Right atrium auricular region (tissue), 2 donors: ENCODE measurements around the gene SEMA5A. TPM values are rescaled to one million over a fixed set of nuclear protein-coding genes. Genes with fewer than 3 reads are reported as not detected.
"Not testable (repeated sequence)": the region's sequence is repeated elsewhere in the genome, so short reads cannot be mapped to it uniquely, and the experiment has no call there.

Source experiments
- DNase-seq: peaks from one replicate; pipeline ENCODE4 v3.0.0-alpha.2; 2019; ENCODE audit warnings: low spot score
- H3K27ac ChIP-seq, 2 donors: fragments of 200-600 bp; sonication (generic); 1 replicate in 1 of 2; 2 replicates in 1 of 2; pipeline ENCODE4 v1.5.1; 2016 to 2019
- H3K27me3 ChIP-seq, 2 donors: fragments of 200-600 bp; sonication (generic); one replicate each; pipeline versions ENCODE4 v1.5.1 to v1.6.0; 2017 to 2019
- H3K36me3 ChIP-seq: fragments of 200-600 bp; sonication (generic); one replicate; pipeline ENCODE4 v1.5.1; 2016
- H3K4me1 ChIP-seq, 2 donors: fragments of 200-600 bp; sonication (generic); one replicate each; pipeline versions ENCODE4 v1.5.1 to v1.6.0; 2017 to 2019
- H3K4me3 ChIP-seq, 2 donors: fragments of 200-600 bp; sonication (generic); 1 replicate in 1 of 2; 2 replicates in 1 of 2; pipeline ENCODE4 v1.5.1; 2017 to 2019; ENCODE audit warnings: mild to moderate bottlenecking in 1 of 2, moderate library complexity in 1 of 2
- H3K9me3 ChIP-seq, 2 donors: fragments of 200-600 bp; sonication (generic); one replicate each; pipeline ENCODE4 v1.5.1; 2019
- CTCF ChIP-seq, 2 donors: fragments of 200-600 bp; sonication (generic); IDR thresholded peaks; one replicate each; pipeline ENCODE4 v1.5.1; 2019; ENCODE audit warnings: antibody characterized with exemption in 2 of 2
- total RNA-seq, 2 donors: library from RNA; depleted of rRNA; stranded (reverse); fragments of >200 nt; gene quantifications; one replicate each; pipeline ENCODE4 v1.1.0, GENCODE V29; 2016

Gene SEMA5A
- total RNA-seq, 2 donors from 2014 or later, result 14.1 to 26.2 TPM

- TF ChIP-seq CTCF (IDR thresholded peaks at IDR 0.05), result no peak
- Histone ChIP-seq H3K9me3 (no peaks in the 10 kb centered on the region), H3K4me1 (no peaks in the 10 kb centered on the region), H3K27me3 (no peaks in the 10 kb centered on the region), H3K4me3 (no peak overlapping the region), H3K27ac (no peak overlapping the region), H3K36me3 (no peaks in the 10 kb centered on the region)
- DNase-seq, result no peak
Measured at GRCh38 chr5:9356351-9356825, 189.5 kb downstream of the SEMA5A start.

- Histone ChIP-seq H3K9me3 (no peaks in the 10 kb centered on the region), H3K36me3 (no peaks in the 10 kb centered on the region), H3K4me1 (peaks cover 0 to 6% of the 10 kb centered on the region in 2 donors), H3K27ac (no peak overlapping the region), H3K4me3 (no peak overlapping the region), H3K27me3 (no peaks in the 10 kb centered on the region)
- TF ChIP-seq CTCF (IDR thresholded peaks at IDR 0.05), result no peak
- DNase-seq, result no peak
Measured at GRCh38 chr5:9354336-9355081, 191.4 kb downstream of the SEMA5A start.

- H3K4me3 ChIP-seq, DNase-seq, H3K9me3 ChIP-seq, H3K27ac ChIP-seq, H3K36me3 ChIP-seq, H3K27me3 ChIP-seq: not testable (repeated sequence)
- peaks cover 0 to 16% of the 10 kb centered on the region in 2 donors for H3K4me1 ChIP-seq
Measured at GRCh38 chr5:9353048-9353447, 192.8 kb downstream of the SEMA5A start.

GRCh38 chr5:9351546-9351945, 194.3 kb downstream of the SEMA5A start:
- Histone ChIP-seq H3K36me3 (no peaks in the 10 kb centered on the region), H3K4me1 (peaks cover 0 to 20% of the 10 kb centered on the region in 2 donors), H3K4me3 (no peak overlapping the region), H3K27ac (no peak overlapping the region), H3K27me3 (no peaks in the 10 kb centered on the region), H3K9me3 (no peaks in the 10 kb centered on the region)
- no peak for TF ChIP-seq CTCF (IDR thresholded peaks at IDR 0.05)
- no peak for DNase-seq

GRCh38 chr5:9350301-9350797, 195.5 kb downstream of the SEMA5A start:
- no peak overlapping the region for H3K27ac ChIP-seq

More at GRCh38 chr5:9350301-9350797, 195.5 kb downstream of the SEMA5A start:
- H3K4me3 ChIP-seq, result no peak overlapping the region
- H3K4me1 ChIP-seq, result peaks cover 0 to 20% of the 10 kb centered on the region in 2 donors
- H3K36me3 ChIP-seq, result no peaks in the 10 kb centered on the region
- no peaks in the 10 kb centered on the region for H3K9me3 ChIP-seq
- no peaks in the 10 kb centered on the region for H3K27me3 ChIP-seq
- no peak for TF ChIP-seq CTCF (IDR thresholded peaks at IDR 0.05)
- DNase-seq, result no peak
